Activated naive CD8-positive, alpha-beta T cell treated with anti-CD3 and anti-CD28 coated beads, Interleukin-2, amount 50 U/mL, for 16 hours (primary cell): ENCODE results near the gene BTN1A1.
A peak's percentile ranks its signal among the peaks of the same experiment; 100 is the strongest.
"Not testable (repeated sequence)": the region's sequence is repeated elsewhere in the genome, so short reads cannot be mapped to it uniquely, and the experiment has no call there.

Experiments
- DNase-seq: peaks from one replicate; pipeline ENCODE4 v3.0.0-alpha.2; 2020; ENCODE audit warnings: low read depth, low spot score

BTN1A1 gene, protein sequence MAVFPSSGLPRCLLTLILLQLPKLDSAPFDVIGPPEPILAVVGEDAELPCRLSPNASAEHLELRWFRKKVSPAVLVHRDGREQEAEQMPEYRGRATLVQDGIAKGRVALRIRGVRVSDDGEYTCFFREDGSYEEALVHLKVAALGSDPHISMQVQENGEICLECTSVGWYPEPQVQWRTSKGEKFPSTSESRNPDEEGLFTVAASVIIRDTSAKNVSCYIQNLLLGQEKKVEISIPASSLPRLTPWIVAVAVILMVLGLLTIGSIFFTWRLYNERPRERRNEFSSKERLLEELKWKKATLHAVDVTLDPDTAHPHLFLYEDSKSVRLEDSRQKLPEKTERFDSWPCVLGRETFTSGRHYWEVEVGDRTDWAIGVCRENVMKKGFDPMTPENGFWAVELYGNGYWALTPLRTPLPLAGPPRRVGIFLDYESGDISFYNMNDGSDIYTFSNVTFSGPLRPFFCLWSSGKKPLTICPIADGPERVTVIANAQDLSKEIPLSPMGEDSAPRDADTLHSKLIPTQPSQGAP

DNA sequence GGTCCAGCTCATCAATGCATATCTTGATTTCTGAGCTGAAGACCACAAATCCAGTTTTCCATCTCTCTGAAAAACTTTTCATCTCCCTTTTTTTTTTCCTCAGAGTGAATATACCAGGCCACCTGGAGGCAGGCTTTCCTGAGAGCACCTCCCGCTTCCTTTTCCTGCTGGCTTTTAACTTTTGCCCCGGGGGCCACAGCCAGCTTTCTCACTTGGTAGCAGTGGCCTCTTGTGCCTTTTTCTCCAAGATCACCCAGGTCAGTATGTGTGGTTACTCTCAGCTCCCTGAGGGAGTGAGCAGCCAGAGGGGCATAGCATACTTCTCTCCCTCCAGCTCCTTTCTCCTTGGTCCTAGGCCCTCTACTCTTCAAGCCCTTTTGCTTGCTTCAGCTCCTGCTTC is at the start of gene BTN1A1:
Gene BTN1A1, plus strand, starts transcription at position 202 of the 400 bp plus-strand sequence. CDS start 984 bp downstream, outside the sequence.
- DNase-seq, result no peak

DNA sequence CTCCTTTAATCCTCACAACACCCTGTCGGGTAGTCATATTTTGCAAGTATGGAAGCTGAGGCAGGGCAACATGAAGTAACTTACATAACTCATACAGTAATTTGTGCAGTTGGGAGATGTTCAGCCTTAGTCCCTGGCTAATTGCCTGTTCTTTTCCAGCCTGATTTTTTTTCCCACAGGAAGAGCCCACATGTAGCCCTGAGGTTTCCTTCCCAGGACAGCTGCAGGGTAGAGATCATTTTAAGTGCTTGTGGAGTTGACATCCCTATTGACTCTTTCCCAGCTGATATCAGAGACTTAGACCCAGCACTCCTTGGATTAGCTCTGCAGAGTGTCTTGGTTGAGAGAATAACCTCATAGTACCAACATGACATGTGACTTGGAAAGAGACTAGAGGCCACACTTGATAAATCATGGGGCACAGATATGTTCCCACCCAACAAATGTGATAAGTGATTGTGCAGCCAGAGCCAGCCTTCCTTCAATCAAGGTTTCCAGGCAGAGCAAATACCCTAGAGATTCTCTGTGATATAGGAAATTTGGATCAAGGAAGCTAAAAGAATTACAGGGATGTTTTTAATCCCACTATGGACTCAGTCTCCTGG is 47.4 kb upstream of the BTN1A1 start:
- no peak for DNase-seq

DNA sequence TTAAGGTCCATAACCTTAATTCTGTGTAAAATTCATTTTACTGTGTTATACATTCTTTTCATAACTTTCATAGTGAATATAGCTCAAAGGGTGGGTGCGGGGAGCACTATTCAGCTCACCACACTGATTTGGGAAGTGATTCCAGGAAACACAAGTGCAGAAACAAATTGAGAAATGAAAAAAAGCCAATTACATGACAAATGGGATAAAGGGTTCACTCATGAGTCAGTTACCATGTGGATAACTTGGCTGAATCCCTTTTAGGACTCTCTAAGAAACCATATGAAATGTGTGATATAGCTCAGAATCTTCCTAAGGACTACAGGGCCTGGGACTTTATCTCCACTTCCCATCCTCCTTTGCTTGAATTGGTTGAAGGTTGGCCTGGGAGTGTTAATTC is 45.5 kb upstream of the BTN1A1 start:
- no peak for DNase-seq

DNA sequence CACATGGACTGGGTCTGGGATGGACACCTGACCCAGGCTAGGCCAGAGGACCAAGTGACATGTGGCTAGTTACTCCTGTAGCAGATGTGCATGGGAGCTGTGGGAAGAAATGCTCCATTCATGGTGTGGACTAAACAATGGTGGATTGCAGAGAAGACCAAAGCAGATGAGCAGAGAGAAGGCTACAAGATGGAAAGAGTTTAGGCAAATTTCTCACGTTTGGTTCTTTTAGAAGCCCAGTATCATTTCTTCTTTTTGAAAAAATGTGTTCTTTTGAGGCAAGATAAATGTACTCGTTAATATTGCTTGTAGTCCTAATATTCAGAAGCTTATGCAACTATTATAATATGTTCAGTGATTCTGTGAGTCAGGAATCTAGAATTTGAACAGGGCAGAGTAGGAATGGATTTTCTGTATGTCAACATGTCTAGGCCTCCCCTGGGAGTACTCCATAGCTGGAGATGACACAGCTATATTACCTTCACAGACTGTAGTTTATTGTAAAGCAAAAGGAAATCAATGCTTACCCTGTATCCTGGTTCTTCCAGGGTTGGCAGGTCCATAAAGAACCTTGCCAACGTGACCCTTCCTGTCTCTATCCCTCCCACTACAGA is 44.6 kb upstream of the BTN1A1 start:
- no peak for DNase-seq

DNA sequence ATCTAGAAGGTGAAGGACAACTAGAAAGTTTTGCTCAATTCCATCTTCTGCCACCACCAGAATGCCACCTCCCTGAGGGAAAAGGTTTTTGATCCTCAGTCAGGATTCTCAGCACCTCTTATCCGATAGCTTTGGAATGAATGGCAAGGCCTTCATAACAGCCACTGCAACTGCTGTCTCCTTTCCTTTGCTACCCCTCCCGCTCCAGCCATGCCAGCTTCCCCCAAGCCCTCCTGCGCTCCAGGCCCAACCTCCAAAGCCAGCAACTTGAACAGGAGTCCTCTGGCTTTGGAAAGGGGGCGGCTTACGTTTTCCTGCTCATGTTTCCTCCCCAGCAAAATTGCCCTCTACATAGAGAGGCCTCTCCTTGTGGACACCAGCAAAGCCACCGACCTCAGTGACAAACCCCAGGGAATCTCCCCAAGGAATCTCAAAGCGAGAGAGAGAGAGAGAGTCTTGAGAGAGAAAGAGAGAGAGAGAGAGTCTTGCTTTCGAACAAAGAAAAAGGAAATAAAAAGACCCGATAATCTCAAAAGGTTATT is 42.8 kb upstream of the BTN1A1 start:
- DNase-seq, result no peak

DNA sequence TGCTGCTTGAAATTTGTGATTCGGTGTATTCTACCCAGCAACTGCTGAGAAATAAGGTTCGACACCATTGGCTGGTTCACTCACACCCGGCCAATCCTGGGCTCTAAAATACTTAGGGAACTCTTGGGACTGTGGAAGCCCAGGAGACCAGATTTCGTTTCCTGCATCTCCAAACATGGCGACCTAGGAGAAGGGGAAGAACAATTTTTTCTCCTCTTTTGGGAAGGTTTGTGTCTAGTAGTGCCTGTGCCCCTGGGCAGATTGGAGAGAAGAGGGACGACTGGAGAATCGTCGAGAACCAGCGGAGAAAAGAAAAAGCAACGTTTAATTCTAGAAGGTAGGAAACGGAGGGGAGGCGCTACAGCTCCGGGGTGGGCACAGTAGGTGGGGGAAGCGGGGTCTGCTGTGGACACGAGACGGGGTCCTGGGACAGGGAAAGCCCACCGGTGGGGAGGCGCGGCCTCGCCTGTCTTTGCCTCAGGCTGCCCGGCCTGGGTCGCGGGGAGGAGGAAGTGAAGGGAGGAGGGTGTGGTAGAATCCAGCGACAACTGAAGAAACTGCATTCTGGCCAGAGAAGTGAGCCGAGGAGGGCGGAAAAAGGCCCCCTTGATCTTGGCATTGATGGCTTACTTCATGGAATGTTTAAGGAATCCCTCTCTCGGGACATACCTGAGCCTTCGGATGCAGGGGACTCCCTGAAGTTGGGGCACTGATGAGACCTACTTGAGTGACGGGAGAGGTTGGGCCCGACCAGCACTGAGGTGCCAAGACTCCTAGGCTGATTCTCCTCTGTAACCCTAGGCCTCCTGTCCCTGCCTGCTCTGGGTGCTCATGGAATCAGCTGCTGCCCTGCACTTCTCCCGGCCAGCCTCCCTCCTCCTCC is 42.1 kb upstream of the BTN1A1 start, which contains the start of gene BTN2A1:
Gene BTN2A1, plus strand, starts transcription at position 150 of the 883 bp plus-strand sequence. Its CDS starts 682 bp downstream, at position 832.
- DNase-seq, result no peak

DNA sequence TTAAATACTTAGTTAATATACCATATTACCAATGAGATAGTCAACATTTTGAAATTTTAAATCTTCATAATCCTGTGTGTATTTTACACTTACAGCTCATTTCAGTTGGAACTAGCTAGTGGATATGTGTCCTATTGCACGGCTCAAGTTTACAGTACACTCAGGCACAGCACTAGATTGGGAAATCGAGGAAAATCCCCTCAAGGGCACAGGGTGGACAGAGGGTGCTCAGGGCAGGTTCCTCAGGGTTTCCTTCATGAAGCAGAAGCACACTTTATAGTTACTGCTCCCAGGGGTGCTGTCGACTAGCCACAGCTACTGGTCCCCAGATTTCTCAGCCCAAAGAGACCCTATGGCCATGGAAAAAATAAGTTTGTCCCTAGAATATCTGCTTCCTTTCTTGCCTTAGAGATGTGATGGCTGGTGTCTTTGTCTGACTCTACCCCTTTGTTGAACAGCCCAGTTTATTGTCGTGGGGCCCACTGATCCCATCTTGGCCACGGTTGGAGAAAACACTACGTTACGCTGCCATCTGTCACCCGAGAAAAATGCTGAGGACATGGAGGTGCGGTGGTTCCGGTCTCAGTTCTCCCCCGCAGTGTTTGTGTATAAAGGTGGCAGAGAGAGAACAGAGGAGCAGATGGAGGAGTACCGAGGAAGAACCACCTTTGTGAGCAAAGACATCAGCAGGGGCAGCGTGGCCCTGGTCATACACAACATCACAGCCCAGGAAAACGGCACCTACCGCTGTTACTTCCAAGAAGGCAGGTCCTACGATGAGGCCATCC is 40.9 kb upstream of the BTN1A1 start:
- DNase-seq, result no peak

DNA sequence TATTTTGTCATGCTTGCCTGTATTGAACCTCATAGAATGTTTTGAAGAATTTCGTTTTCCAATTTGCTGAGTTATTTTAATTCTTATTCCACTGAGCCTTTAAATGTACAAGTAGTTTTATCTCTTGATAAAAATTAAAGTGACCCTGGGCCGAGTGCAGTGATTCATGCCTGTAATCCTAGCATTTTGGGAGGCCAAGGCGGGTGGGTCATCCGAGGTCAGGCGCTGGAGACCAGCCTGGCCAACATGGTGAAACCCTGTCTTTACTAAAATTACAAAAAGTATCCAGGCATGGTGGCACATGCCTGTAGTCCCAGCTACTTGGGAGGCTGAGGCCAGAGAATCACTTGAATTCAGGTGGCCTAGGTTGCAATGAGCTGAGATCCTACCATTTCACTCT is 38.8 kb upstream of the BTN1A1 start:
- DNase-seq, result not testable (repeated sequence)

DNA sequence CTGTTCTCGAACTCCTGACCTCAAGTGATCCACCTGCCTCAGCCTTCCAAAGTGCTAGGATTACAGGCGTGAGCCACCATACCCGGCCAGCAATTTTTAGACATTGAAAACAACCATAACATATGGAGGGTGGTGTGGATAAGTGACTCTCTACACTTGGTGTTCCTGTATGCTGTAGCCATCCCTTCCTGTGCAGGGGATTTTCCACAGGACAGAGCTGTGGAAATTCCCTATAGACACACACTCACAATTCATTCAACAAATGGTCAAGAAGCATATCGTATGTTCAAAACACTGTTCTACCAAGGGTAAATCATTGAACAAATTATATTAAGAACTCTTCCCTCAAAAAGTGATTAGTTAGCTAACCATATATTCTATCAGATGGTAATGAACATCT is 36.1 kb upstream of the BTN1A1 start:
- DNase-seq, result no peak

DNA sequence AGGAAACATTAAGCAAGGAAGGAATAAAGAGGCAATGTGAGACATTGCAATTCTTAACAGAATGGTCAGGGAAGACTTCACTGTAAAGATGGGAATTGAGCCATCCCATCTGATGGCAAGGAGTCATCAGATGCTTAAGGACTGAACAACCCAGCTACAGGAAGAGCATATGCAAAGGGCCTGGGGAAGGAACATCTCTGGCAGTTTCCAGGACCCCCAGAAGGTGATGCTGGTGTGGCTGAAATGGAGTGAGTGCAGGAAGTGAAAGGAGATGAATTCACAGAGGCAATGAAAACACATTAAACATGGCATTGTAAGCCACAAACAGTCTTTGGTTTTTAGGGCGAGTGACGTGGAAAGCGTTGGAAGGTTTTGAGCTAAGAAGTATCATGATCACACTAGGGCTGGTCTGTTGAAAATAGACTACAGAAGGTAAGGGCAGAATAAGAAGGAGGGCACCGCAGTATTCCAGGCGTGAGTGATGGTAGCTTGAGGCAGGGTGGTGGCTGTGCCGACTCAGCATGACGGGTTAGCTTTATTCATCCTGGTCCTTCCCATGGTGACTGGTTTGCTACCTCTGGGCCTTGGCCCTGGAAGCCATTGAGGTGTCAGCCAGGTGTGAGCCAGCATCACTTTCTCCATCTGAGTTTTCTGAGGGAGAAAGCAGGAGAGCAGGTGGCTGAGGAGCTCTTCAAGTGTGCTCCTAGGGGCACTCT is 35.5 kb upstream of the BTN1A1 start:
- DNase-seq, result no peak

DNA sequence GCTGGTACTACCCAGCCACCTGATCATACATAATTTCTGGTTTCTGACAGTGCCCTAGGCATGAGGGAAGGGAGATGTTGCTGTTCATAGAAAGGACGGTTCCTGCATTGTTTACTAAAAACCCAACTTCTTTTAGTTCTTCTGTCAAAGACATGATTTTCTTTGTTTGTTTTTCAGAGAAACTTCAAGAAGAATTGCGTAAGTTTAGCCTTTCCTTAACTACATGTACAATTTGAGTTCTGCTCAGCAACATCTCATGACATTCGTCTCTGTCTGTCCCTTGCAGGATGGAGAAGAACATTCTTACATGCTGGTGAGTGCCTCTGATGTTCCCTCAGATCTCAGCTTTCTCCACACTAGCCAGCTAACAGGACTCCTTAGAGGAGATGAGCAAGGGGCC is 34.3 kb upstream of the BTN1A1 start:
- DNase-seq, result no peak

DNA sequence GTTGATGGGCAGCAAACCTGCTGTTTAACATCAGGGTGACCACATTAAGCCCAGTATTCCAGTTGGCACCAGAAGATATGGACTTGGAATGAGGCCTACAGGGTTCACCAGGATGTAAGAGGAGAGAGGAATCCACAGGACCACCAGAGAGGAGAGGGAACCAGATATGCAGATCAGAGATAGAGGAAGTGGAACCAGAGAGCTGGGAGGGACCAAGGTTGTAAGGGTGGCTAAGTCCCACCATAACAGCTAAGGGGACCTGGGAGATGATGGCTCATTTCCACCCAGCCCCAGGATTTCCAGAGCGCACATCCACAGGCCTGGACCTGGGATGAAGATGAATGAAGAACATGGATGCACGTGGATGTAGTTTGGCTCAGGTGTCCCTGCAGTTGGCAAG is 31.3 kb upstream of the BTN1A1 start:
- DNase-seq, result no peak

DNA sequence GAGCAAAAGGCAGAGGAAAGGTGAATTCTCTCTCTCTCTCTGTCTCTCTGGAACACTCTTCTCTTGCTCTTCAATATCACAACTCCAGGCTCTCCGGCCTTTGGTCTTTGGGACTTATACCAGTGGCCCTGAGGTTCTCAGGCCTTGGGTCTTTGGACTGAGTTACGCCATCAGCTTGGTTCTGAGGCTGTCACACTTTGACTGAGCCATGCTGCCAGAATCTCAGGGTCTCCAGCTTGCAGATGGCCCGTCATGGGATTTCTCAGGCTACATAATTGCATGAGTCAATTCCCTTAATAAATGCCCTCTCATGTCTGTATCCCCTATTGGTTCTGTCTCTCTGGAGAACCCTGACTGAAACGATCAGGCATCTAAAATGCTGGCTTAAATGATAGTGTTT is 29.5 kb upstream of the BTN1A1 start:
- no peak for DNase-seq

DNA sequence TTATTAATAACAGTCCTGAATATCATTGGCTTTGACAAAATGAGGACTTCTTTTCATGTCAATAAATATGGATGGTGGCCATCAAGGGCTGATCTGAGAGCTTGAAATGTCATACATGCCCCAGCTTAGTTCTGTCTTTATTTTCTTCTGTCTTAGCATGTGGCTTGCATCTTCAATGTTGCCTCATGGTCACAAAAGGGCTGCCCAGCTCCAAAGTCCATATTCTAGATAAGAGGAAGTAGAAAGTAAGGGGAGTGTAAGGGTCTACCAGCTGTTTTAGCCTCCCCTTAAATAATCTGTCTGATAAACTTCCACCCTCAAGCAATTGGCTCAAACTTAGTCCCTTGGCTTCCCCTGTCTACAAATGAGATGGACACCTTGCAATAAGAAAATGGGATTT is 28.1 kb upstream of the BTN1A1 start:
- DNase-seq, result no peak

DNA sequence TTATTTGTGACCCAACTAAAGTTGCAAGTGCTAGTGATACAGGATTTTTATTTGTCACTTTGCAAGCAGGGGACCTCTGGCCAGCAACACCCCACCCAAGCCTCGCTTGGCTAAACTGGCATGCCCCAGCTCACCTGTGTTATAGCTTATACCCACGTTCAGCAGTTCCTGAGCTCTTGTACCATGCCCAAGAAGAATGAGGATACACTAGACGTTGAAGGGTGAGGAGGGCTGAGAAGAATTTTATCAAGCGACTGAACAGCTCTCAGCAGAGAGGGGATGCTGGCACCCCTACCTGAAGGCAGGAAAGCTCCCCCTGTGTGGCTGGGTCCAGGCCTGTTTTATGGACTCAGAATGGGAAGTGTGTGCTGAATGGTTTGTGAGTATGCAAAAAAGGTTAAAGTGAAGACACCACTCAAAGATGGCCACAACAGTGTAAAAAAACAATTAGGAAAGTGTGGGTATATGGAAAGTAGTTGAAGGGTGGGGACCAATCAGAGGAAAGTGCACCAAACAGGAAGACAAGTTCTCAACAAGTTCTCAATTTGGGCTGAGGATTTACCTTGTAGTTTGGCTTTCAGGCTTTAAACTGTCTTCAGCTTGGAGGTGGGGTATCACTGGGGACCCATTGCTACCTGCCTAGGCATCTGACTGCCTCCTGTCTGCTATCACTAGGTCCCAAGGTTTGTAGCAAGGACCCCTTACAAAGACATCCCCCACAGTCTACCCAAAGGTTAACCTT is 27.4 kb upstream of the BTN1A1 start:
- DNase-seq, result no peak

DNA sequence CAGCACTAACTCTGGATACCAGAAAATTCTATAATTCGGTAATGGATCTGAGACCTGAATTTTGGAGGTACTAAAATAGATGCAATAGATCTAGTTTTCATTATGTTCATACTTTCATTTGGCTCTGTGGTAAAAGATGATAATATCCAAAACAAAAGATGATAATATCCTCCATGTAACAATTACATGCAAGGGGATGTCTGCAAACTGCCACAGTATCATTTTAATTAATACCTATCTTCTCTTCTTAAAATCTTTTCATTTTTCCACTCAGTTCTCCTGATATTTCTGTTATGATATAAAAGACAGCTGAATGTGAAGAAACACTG is 26.7 kb upstream of the BTN1A1 start:
- DNase-seq, result no peak

DNA sequence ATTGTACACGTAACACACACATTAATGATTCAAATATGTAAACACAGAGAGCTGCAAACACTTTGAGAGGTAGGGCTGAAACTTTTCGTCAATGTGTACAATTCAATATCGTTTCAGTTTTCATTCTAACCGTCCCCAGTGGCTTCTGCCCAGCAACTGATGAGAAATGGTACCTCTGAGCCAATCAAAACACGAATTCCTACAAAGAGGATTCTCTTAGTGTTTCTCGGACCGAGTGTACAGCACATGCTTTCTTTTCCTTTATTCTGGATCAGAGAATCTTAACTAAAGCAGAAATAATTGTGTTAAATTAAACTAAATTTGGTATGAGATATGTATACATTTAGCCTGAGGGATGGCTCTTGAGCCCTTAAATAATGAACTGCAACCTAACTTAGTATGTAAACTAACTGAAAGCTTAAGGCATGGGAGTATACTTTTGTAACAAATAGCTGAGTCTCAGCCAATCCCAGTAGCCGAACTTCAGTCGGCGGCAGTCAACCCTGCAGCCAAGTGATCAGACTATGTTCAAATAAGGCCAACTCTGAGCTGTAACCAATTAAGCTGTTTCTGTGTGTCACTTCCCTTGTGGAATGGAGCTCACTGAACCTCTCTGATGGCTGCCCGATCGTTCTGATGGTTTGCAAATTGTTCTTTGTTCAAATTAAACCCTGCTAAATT is 26.2 kb upstream of the BTN1A1 start:
- peak; percentile 50 for DNase-seq

DNA sequence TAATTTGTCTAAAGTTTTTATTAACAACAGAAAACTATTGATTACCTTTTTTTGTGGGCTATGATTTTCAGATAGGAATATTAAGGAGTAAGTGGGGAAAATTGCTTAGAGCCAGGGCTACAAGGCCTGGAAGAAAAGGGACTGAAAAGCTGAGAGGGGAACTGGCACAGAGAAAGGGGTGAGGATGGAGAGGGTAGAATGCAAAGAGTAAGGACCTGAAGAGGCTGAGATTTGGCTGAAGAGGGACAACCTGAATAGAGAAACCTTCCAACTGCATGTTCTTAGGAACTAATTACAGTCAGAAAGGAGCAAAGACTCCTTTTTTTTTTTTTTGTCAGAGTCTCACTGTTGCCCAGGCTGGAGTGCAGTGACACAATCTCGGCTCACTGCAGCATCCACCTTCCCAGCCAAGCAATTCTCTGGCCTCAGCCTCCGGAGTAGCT is 25.6 kb upstream of the BTN1A1 start:
- no peak for DNase-seq
